Type B pancreatic cell (in vitro differentiated cells): ENCODE data around the gene TOMT. TPM values are rescaled to one million over a fixed set of nuclear protein-coding genes. Genes with fewer than 3 reads are reported as not detected.
A peak's percentile ranks its signal among the peaks of the same experiment; 100 is the strongest.

Experiments used
- DNase-seq: peaks from one replicate; pipeline ENCODE4 v3.0.0; 2021; ENCODE audit warnings: mixed read lengths; ENCODE audit not compliant: unreplicated experiment; ENCODE audit errors: extremely low spot score
- H3K27ac Mint-ChIP-seq: 2 replicates; pipeline ENCODE4 v1.8.0; 2021; ENCODE audit warnings: mild to moderate bottlenecking, mixed read lengths
- H3K27me3 Mint-ChIP-seq: 2 replicates; pipeline ENCODE4 v1.8.0; 2021; ENCODE audit warnings: mixed read lengths
- H3K36me3 Mint-ChIP-seq: 2 replicates; pipeline ENCODE4 v1.8.0; 2021; ENCODE audit warnings: mixed read lengths
- H3K4me1 Mint-ChIP-seq: one replicate; pipeline ENCODE4 v1.8.0; 2021; ENCODE audit warnings: mixed read lengths; ENCODE audit not compliant: unreplicated experiment
- H3K4me3 Mint-ChIP-seq: 2 replicates; pipeline ENCODE4 v1.8.0; 2021; ENCODE audit warnings: mild to moderate bottlenecking, mixed read lengths
- H3K9me3 Mint-ChIP-seq: 2 replicates; pipeline ENCODE4 v1.8.0; 2021; ENCODE audit warnings: mixed read lengths
- total RNA-seq: library from RNA; stranded (reverse); gene quantifications from 2 replicates; pipeline ENCODE4 v1.2.1, GENCODE V29; 2021; ENCODE audit warnings: low replicate concordance
- TF ChIP-seq, protein P1 (sequence below): fragments of 200-600 bp; sonication (generic); conservative IDR thresholded peaks from 2 replicates; pipeline ENCODE4 v1.5.0; 2021; ENCODE audit warnings: antibody characterized with exemption, mild to moderate bottlenecking

TOMT gene
- total RNA-seq, 1 donor from 2014 or later, result not detected

- TF ChIP-seq, protein P1, sequence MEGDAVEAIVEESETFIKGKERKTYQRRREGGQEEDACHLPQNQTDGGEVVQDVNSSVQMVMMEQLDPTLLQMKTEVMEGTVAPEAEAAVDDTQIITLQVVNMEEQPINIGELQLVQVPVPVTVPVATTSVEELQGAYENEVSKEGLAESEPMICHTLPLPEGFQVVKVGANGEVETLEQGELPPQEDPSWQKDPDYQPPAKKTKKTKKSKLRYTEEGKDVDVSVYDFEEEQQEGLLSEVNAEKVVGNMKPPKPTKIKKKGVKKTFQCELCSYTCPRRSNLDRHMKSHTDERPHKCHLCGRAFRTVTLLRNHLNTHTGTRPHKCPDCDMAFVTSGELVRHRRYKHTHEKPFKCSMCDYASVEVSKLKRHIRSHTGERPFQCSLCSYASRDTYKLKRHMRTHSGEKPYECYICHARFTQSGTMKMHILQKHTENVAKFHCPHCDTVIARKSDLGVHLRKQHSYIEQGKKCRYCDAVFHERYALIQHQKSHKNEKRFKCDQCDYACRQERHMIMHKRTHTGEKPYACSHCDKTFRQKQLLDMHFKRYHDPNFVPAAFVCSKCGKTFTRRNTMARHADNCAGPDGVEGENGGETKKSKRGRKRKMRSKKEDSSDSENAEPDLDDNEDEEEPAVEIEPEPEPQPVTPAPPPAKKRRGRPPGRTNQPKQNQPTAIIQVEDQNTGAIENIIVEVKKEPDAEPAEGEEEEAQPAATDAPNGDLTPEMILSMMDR, result no peak
- H3K9me3 Mint-ChIP-seq, result peaks cover 4% of the 10 kb centered on the region
- DNase-seq, result no peak
- H3K27ac Mint-ChIP-seq, result peak overlapping the region; percentile 99
- H3K4me1 Mint-ChIP-seq, result peaks cover 45% of the 10 kb centered on the region
- H3K4me3 Mint-ChIP-seq, result peak overlapping the region; percentile 96
- H3K36me3 Mint-ChIP-seq, result peaks cover 10% of the 10 kb centered on the region
- no peaks in the 10 kb centered on the region for H3K27me3 Mint-ChIP-seq
Observed at GRCh38 chr11:72081821-72082453, 23.8 kb upstream of the TOMT start.

DNA sequence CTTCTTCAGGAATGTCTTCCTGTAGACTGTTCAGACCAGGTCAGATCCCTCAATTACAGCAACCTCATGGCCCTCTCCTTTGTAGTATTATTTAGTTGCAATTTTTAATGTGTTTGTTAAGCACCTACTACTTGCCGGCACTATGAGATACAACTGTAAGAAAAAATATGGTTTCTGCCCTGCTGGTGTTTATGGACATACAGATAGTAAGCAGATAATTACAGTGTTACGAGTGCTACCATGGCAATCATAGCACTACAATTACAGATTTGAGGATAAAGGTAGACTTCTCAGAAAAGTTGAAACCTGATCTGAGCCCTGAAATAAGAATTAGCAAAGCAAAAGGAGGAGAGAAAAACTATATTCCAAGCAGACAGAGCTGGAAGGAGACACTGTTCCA is 22.3 kb upstream of the TOMT start:
- no peak overlapping the region for H3K4me3 Mint-ChIP-seq
- H3K9me3 Mint-ChIP-seq, result peaks cover 4% of the 10 kb centered on the region
- peak overlapping the region; percentile 5 for H3K27ac Mint-ChIP-seq
- peaks cover 36% of the 10 kb centered on the region for H3K4me1 Mint-ChIP-seq
- H3K27me3 Mint-ChIP-seq, result no peaks in the 10 kb centered on the region
- TF ChIP-seq, protein P1, result no peak
- no peak for DNase-seq
- peaks cover 10% of the 10 kb centered on the region for H3K36me3 Mint-ChIP-seq

DNA sequence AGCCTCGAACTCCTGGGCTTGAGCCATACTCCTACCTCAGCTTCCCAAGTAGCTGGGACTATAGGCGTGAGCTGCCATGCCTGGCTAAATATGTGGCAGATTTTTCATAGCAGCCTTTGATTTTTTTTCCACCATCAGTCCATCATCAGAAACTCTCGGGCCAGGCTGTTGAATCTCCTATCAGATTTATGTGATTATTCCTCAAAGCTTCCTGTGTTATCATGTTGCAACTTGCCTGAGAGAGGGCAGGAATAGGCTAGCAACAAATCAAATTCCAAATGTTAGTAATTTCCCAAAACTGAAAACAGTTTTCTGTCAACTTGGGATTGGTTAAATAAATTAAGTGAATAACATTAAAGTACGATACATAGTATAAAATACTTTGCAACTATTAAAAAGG is 21.6 kb upstream of the TOMT start:
- peaks cover 7% of the 10 kb centered on the region for H3K36me3 Mint-ChIP-seq
- H3K4me3 Mint-ChIP-seq, result no peak overlapping the region
- H3K9me3 Mint-ChIP-seq, result peaks cover 4% of the 10 kb centered on the region
- H3K27me3 Mint-ChIP-seq, result no peaks in the 10 kb centered on the region
- no peak for DNase-seq
- H3K4me1 Mint-ChIP-seq, result peaks cover 30% of the 10 kb centered on the region
- TF ChIP-seq, protein P1, result no peak
- H3K27ac Mint-ChIP-seq, result peak overlapping the region; percentile 5

DNA sequence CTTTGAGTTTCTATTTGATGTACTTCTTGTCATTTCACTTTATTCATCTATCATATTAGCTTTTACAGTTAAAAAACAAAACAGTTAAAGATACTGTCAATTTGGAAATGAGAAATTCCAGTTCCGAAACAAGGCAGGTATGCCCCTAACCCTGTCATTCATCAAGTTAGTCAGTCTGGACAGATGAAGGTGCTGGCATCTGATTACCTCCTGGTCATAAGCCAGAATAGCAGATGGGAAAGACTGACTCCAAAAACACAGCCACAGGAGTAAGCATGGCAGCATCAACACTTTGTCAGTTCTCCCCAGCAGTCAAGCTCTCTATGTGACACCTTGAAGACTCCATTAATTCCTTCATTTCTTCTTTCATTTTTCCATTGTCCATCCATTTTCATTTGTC is 20.8 kb upstream of the TOMT start:
- TF ChIP-seq, protein P1, result no peak
- Mint-ChIP-seq H3K27ac (no peak overlapping the region), H3K9me3 (peaks cover 4% of the 10 kb centered on the region), H3K4me1 (peaks cover 30% of the 10 kb centered on the region), H3K4me3 (no peak overlapping the region), H3K36me3 (peaks cover 7% of the 10 kb centered on the region), H3K27me3 (no peaks in the 10 kb centered on the region)
- no peak for DNase-seq

DNA sequence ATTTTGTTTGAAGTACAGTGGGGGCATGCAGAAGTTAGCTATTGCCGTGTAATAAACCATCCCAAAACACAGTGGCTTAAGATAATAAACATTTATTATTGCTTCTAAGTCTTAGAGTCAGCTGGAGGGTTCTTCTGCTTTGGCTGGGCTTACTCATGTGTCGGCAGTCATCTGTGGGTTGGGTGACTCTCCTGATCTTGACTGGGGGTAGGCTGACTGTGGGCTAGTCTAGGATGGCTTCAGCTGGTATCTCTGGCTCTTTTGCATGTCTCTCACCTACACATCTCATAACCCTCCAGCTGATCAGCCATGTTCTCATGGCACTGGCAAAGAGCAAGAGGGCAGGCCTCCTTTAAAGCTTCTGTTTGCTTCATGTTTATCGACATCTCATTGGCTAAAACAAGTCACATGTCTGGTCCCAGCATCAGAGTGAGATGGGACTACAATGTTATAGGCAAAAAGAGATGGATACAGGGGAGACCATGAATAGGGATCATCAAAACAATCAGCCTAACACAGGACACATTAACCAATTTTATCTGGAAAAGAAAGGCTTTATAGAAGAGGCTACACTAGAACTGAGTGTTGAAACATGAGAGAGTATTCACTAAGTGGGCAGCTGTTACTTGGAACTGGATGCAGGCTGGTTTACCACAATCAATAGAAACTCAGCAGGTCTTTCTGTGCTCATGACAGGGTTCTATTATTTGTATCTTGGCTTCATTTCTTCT is 19.9 kb upstream of the TOMT start:
- H3K4me3 Mint-ChIP-seq, result no peak overlapping the region
- TF ChIP-seq, protein P1, result no peak
- DNase-seq, result no peak
- H3K27ac Mint-ChIP-seq, result no peak overlapping the region
- H3K27me3 Mint-ChIP-seq, result no peaks in the 10 kb centered on the region
- peaks cover 26% of the 10 kb centered on the region for H3K4me1 Mint-ChIP-seq
- peaks cover 7% of the 10 kb centered on the region for H3K36me3 Mint-ChIP-seq
- H3K9me3 Mint-ChIP-seq, result peaks cover 2% of the 10 kb centered on the region
